Spleen (tissue), 7 donors: Measurements from ENCODE around the gene TMA7.

Source experiments
- CTCF ChIP-seq, 11 experiments: fragments of 200-600 bp in 7 of 11; fragments of 450-650 bp in 4 of 11; sonication (generic) in 4 of 11; IDR thresholded peaks in 8 of 11; conservative IDR thresholded peaks in 3 of 11; 1 replicate in 7 of 11; 2 replicates in 4 of 11; pipeline versions ENCODE4 v1.4.0 to v1.8.0; 2016 to 2021; ENCODE audit warnings: antibody characterized with exemption in 11 of 11, inconsistent platforms in 4 of 11, mild to moderate bottlenecking in 1 of 11
- POLR2AphosphoS5 ChIP-seq, 3 donors: sonication (generic); formaldehyde crosslinking; IDR thresholded peaks; one replicate each; pipeline ENCODE4 v1.5.1; 2017; ENCODE audit warnings: antibody characterized with exemption in 3 of 3
- donor health status: DM: no; HTN: no; CAD: no; lungs with moderate emphysema.
- donor health status: DM: no; HTN: no; CAD: no.
- donor health status: DM: no; HTN: no; CAD: no.

DNA sequence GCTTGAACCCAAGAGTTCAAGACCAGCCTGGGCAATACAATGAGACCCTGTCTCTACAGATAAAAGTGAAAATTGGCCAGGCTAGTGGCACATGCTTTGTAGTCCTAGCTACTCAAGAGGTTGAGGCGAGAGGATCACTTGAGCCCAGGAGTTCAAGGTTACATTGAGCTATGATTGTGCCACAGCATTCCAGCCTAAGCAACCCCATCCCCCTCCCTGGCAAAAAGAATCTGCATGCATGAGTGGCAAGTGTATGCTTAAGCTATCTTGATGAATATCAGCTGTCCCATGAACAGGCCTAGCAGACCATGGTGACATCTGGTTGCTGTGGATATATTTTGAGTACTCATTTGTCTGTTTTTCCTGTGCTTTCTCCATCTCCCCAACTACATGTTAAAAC lies 11.2 kb downstream of the TMA7 start:
- TF ChIP-seq CTCF (IDR thresholded peaks at IDR 0.05 in 8 of 11, conservative IDR thresholded peaks at IDR 0.05 in 3 of 11) (no peak), POLR2AphosphoS5 (IDR thresholded peaks at IDR 0.05) (no peak)
